Upper lobe of left lung (tissue), 6 donors: Measurements from ENCODE around the gene GNA12. TPM values are rescaled to one million over a fixed set of nuclear protein-coding genes. Genes with fewer than 3 reads are reported as not detected.
A peak's percentile ranks its signal among the peaks of the same experiment; 100 is the strongest.

Experiments
- ATAC-seq, 2 donors: fragments of 200-7000 bp; cut with Tn5 transposase; one replicate each; pipeline ENCODE4 v1.9.1; 2022; ENCODE audit warnings: mild to moderate bottlenecking in 2 of 2, moderate library complexity in 2 of 2; ENCODE audit not compliant: low FRiP score in 2 of 2
- DNase-seq, 2 donors: peaks; one replicate each; pipeline ENCODE4 v3.0.0-alpha.2; 2019 to 2020
- H3K27ac ChIP-seq, 4 donors: fragments of 200-600 bp; sonication (generic); one replicate each; pipeline ENCODE4 v1.5.1; 2016 to 2019
- H3K27me3 ChIP-seq, 4 donors: fragments of 200-600 bp; sonication (generic); one replicate each; pipeline ENCODE4 v1.5.1; 2017 to 2019
- H3K36me3 ChIP-seq, 4 donors: fragments of 200-600 bp; sonication (generic); one replicate each; pipeline ENCODE4 v1.5.1; 2016 to 2019
- H3K4me1 ChIP-seq, 4 donors: fragments of 200-600 bp; sonication (generic); one replicate each; pipeline ENCODE4 v1.5.1; 2018 to 2019
- H3K4me3 ChIP-seq, 4 donors: fragments of 200-600 bp; sonication (generic); one replicate each; pipeline ENCODE4 v1.5.1; 2017 to 2019; ENCODE audit warnings: mild to moderate bottlenecking in 2 of 4, moderate library complexity in 1 of 4
- H3K9me3 ChIP-seq, 4 donors: fragments of 200-600 bp; sonication (generic); one replicate each; pipeline ENCODE4 v1.5.1; 2018 to 2019
- CTCF ChIP-seq, 6 experiments: fragments of 450-650 bp in 4 of 6; fragments of 200-600 bp in 2 of 6; sonication (generic) in 2 of 6; IDR thresholded peaks; one replicate each; pipeline ENCODE4 v1.5.1; 2016 to 2019; ENCODE audit warnings: antibody characterized with exemption in 6 of 6
- EP300 ChIP-seq, 4 donors: sonication (generic); formaldehyde crosslinking; IDR thresholded peaks; one replicate each; pipeline ENCODE4 v1.5.1; 2017; ENCODE audit warnings: antibody characterized with exemption in 4 of 4, control low read depth in 2 of 4
- POLR2A ChIP-seq, 4 donors: fragments of 450-650 bp; IDR thresholded peaks; one replicate each; pipeline ENCODE4 v1.5.1; 2016 to 2017; ENCODE audit warnings: antibody characterized with exemption in 4 of 4, mild to moderate bottlenecking in 2 of 4
- POLR2AphosphoS5 ChIP-seq, 2 donors: sonication (generic); formaldehyde crosslinking; IDR thresholded peaks; one replicate each; pipeline ENCODE4 v1.5.1; 2017; ENCODE audit warnings: antibody characterized with exemption in 2 of 2
- WGBS, 2 donors: methylation state at CpG; one replicate each; pipeline ENCODE4 v1.1.5; 2017 to 2018; 5-methylcytosine and 5-hydroxymethylcytosine counted together
- total RNA-seq, 6 donors: library from RNA; depleted of rRNA in 4 of 6; stranded (reverse); fragments of >200 nt in 4 of 6; gene quantifications; one replicate each; pipeline versions ENCODE4 v1.1.0 to v1.2.1, GENCODE V29; 2016 to 2021
- donor health status: DM: no; HTN: no; CAD: no; lungs with moderate emphysema.
- donor health status: DM: no; HTN: yes; CAD: no; lungs with severe emphysema.

The GNA12 gene
- total RNA-seq, 6 donors from 2014 or later: 24.0 to 52.3 (median 35.7) TPM

DNA sequence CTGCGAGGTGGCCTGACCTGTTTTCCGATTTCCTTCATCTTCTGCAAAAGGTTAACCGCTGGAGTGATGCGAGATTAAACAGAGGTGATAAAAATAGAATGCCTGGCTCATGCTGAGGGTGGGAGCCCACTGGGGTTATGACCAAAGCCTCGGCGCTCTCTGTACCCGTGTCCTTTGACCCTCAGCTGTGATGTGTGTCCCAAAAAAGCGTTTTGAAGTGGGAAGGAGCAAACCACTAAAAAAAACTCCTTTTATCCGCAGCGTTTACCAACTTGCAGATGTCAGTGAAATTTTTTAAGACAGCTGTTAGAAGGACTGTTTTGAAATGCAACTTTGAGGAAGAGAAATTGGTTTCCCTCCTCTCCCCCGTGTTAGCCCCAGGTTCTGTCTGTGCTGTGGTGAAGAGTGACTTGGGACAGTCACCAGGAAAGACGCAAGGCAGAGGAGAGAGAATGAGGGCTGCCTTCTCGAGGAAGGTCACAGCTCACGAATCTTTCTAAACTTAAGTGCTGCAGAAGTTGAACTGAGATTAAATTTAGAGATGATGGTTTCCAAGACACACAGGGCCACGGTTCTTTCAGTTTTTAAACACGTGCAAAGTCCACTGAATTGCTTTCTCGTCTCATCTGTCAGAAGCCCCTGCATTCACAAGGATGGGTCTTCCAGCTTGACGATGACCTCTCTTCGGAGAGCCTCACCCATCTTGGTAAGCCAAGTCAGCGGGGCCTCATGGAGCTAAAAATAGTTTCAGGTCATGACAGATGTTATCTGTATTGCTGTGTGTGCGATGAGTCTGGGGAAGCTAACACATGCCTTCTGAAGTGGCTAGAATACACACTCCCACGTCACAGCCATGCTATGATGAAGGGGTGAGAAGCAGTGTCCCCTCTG lies 128.5 kb downstream of the GNA12 start:
- Histone ChIP-seq H3K4me3 (no peak overlapping the region), H3K27me3 (no peaks in the 10 kb centered on the region), H3K27ac (peak overlapping the region in 1 of 4 donors; percentile 28), H3K36me3 (peaks cover 0 to under 1% (median 0%) of the 10 kb centered on the region in 4 donors), H3K9me3 (no peaks in the 10 kb centered on the region), H3K4me1 (peaks cover 14 to 47% (median 33%) of the 10 kb centered on the region in 4 donors)
- DNase-seq: no peak
- TF ChIP-seq POLR2A (IDR thresholded peaks at IDR 0.05): peak in 1 of 4 donors; percentile 34
- TF ChIP-seq EP300 (IDR thresholded peaks at IDR 0.05): no peak
- ATAC-seq: no peak
- 65 to 70% methylated on average over 22 of the region's 22 CpGs for WGBS, 2 donors

GRCh38 chr7:2714636-2715035 lies 129.5 kb downstream of the GNA12 start:
- WGBS, 2 donors: 74 to 96% methylated on average over 9 of the region's 9 CpGs
- H3K9me3 ChIP-seq: no peaks in the 10 kb centered on the region

GRCh38 chr7:2713978-2714377 lies 130.1 kb downstream of the GNA12 start:
- H3K4me3 ChIP-seq: no peak overlapping the region
- H3K27ac ChIP-seq: no peak overlapping the region
- no peaks in the 10 kb centered on the region for H3K9me3 ChIP-seq
- TF ChIP-seq CTCF (IDR thresholded peaks at IDR 0.05): no peak
- TF ChIP-seq POLR2AphosphoS5 (IDR thresholded peaks at IDR 0.05): no peak
- TF ChIP-seq EP300 (IDR thresholded peaks at IDR 0.05): no peak
- no peak for TF ChIP-seq POLR2A (IDR thresholded peaks at IDR 0.05)
- H3K4me1 ChIP-seq: peaks cover 16 to 58% (median 42%) of the 10 kb centered on the region in 4 donors
- no peaks in the 10 kb centered on the region for H3K36me3 ChIP-seq
- DNase-seq (no peak), ATAC-seq (no peak)
- no peaks in the 10 kb centered on the region for H3K27me3 ChIP-seq
- WGBS, 2 donors: 76 to 81% methylated on average over 12 of the region's 12 CpGs

More at GRCh38 chr7:2714636-2715035, 129.5 kb downstream of the GNA12 start:
- Histone ChIP-seq H3K27me3 (no peaks in the 10 kb centered on the region), H3K4me1 (peaks cover 16 to 57% (median 39%) of the 10 kb centered on the region in 4 donors), H3K27ac (no peak overlapping the region), H3K36me3 (no peaks in the 10 kb centered on the region), H3K4me3 (no peak overlapping the region)
- TF ChIP-seq EP300 (IDR thresholded peaks at IDR 0.05) (no peak), CTCF (IDR thresholded peaks at IDR 0.05) (no peak), POLR2A (IDR thresholded peaks at IDR 0.05) (no peak)
- ATAC-seq: no peak
- no peak for DNase-seq

- TF ChIP-seq EP300 (IDR thresholded peaks at IDR 0.05): no peak
- TF ChIP-seq POLR2AphosphoS5 (IDR thresholded peaks at IDR 0.05): peak in 1 of 2 donors; percentile 16
- TF ChIP-seq CTCF (IDR thresholded peaks at IDR 0.05): peak in 1 of 6 experiments; percentile 8
- no peak for DNase-seq
- no peak for ATAC-seq
- Histone ChIP-seq H3K9me3 (no peaks in the 10 kb centered on the region), H3K4me1 (peaks cover 16 to 58% (median 42%) of the 10 kb centered on the region in 4 donors), H3K27ac (no peak overlapping the region), H3K36me3 (no peaks in the 10 kb centered on the region), H3K27me3 (no peaks in the 10 kb centered on the region), H3K4me3 (no peak overlapping the region)
- WGBS, 2 donors: 52 to 61% methylated on average over 5 to 13 of the region's 13 CpGs
Measured at GRCh38 chr7:2713370-2713769, 130.7 kb downstream of the GNA12 start.

GRCh38 chr7:2711895-2712675 lies 132.0 kb downstream of the GNA12 start:
- peak in 1 of 4 donors; percentile 25 for TF ChIP-seq POLR2A (IDR thresholded peaks at IDR 0.05)
- no peak for TF ChIP-seq EP300 (IDR thresholded peaks at IDR 0.05)
- TF ChIP-seq CTCF (IDR thresholded peaks at IDR 0.05): no peak
- no peak for TF ChIP-seq POLR2AphosphoS5 (IDR thresholded peaks at IDR 0.05)
- WGBS, 2 donors: 66 to 76% methylated on average over 21 to 25 of the region's 25 CpGs
- Histone ChIP-seq H3K4me1 (peaks cover 8 to 49% (median 32%) of the 10 kb centered on the region in 4 donors), H3K27ac (peak overlapping the region in 3 of 4 donors; percentile 21 to 76 (median 55)), H3K9me3 (no peaks in the 10 kb centered on the region), H3K4me3 (peak overlapping the region in 1 of 4 donors; percentile 6), H3K27me3 (no peaks in the 10 kb centered on the region), H3K36me3 (no peaks in the 10 kb centered on the region)
- peak; percentile 4 to 85 for ATAC-seq
- DNase-seq: peak; percentile 76 to 86
